Muscle of leg (tissue), 16 donors: Measurements from ENCODE around the gene MAGEE2. TPM values are rescaled to one million over a fixed set of nuclear protein-coding genes. Genes with fewer than 3 reads are reported as not detected.
"Not testable (repeated sequence)": the region's sequence is repeated elsewhere in the genome, so short reads cannot be mapped to it uniquely, and the experiment has no call there.

Experiments
- DNase-seq: peaks from one replicate; pipeline ENCODE4 v3.0.0; 2013
- H3K27ac ChIP-seq: one replicate; pipeline ENCODE4 v1.5.1; 2013; ENCODE audit warnings: mild to moderate bottlenecking, low read length, control low read depth
- H3K27me3 ChIP-seq: one replicate; pipeline ENCODE4 v1.6.1; 2013; ENCODE audit warnings: low read length; ENCODE audit not compliant: control insufficient read depth, insufficient read depth
- H3K36me3 ChIP-seq: one replicate; pipeline ENCODE4 v1.6.1; 2013; ENCODE audit warnings: low read length; ENCODE audit not compliant: control insufficient read depth, insufficient read depth
- H3K4me1 ChIP-seq: one replicate; pipeline ENCODE4 v1.6.1; 2013; ENCODE audit warnings: low read length; ENCODE audit not compliant: control insufficient read depth, insufficient read depth
- H3K4me3 ChIP-seq: one replicate; pipeline ENCODE4 v1.5.1; 2013; ENCODE audit warnings: low read length, control low read depth
- H3K9me3 ChIP-seq: replicated peaks from 2 replicates; pipeline ENCODE4 v1.6.1; 2013; ENCODE audit warnings: low read depth, low read length; ENCODE audit not compliant: control insufficient read depth
- WGBS: methylation state at CpG from one replicate; pipeline ENCODE4 v1.1.5; 2013; ENCODE audit warnings: missing lambda C conversion rate; ENCODE audit not compliant: insufficient coverage; 5-methylcytosine and 5-hydroxymethylcytosine counted together
- long read RNA-seq, 11 donors: transcript quantifications; one replicate each; lab custom pipeline, GENCODE V29; 2026
- polyA plus RNA-seq, 8 donors: library from polyadenylated mRNA; unstranded; fragments of 120-200 nt; gene quantifications; one replicate each; pipeline versions ENCODE4 v1.2.1 to v1.2.3, GENCODE V29; 2013; ENCODE audit warnings: inconsistent platforms in 1 of 8, low replicate concordance in 1 of 8; ENCODE audit not compliant: insufficient read length in 8 of 8, insufficient read depth in 1 of 8
- total RNA-seq: library from RNA; stranded (reverse); fragments of 120-200 nt; gene quantifications from one replicate; pipeline ENCODE4 v1.2.4, GENCODE V29; 2013

Gene MAGEE2
- total RNA-seq (0.27 TPM), polyA plus RNA-seq (under 1 TPM; 0.21 to 0.68 (median 0.31) TPM)
- long read RNA-seq, donor 1, result 0 reads
- long read RNA-seq, donor 2, result 0 reads
- long read RNA-seq, donor 3, partial matches to known transcripts, result 0 of 1 reads
- long read RNA-seq, donor 3, other reads (novel, unspliced or antisense), result 0 of 1 reads
- long read RNA-seq, donor 4, result 0 reads
- long read RNA-seq, donor 5, partial matches to known transcripts, result 0 of 1 reads
- long read RNA-seq, donor 5, other reads (novel, unspliced or antisense), result 0 of 1 reads
- long read RNA-seq, donor 6, result 0 reads
- long read RNA-seq, donor 7, result 0 reads
- long read RNA-seq, donor 8, result 0 reads
- long read RNA-seq, donor 9, result 0 reads
- long read RNA-seq, donor 10, result 0 reads
- long read RNA-seq, donor 11, result 0 reads

GRCh38 chrX:75784680-75785491, at the start of gene MAGEE2:
Gene MAGEE2 (minus strand): TSS chrX:75785254. CDS start chrX:75785051, 203 bp downstream.
- Histone ChIP-seq H3K36me3 (no peaks in the 10 kb centered on the region), H3K4me3 (peak within 1 kb of the TSS; percentile 36), H3K9me3 (no peaks in the 10 kb centered on the region), H3K27me3 (peaks cover 9% of the 10 kb centered on the region), H3K27ac (no peak within 1 kb of the TSS), H3K4me1 (no peaks in the 10 kb centered on the region)
- WGBS, result 45% methylated on average over 33 of the region's 36 CpGs
- peak; percentile 31 for DNase-seq

GRCh38 chrX:75786290-75786689, 1.2 kb upstream of the MAGEE2 start:
- no peak overlapping the region for H3K4me3 ChIP-seq
- DNase-seq, result no peak
- H3K27me3 ChIP-seq, result peaks cover 9% of the 10 kb centered on the region
- WGBS, result 50% methylated on average over 4 of the region's 5 CpGs
- no peaks in the 10 kb centered on the region for H3K4me1 ChIP-seq
- H3K27ac ChIP-seq, result no peak overlapping the region
- H3K9me3 ChIP-seq, result no peaks in the 10 kb centered on the region
- no peaks in the 10 kb centered on the region for H3K36me3 ChIP-seq

- Histone ChIP-seq H3K36me3 (no peaks in the 10 kb centered on the region), H3K9me3 (no peaks in the 10 kb centered on the region), H3K27me3 (peaks cover 11% of the 10 kb centered on the region), H3K4me1 (no peaks in the 10 kb centered on the region), H3K27ac (no peak overlapping the region), H3K4me3 (no peak overlapping the region)
- peak; percentile 68 for DNase-seq
- WGBS, result 39% methylated on average over 10 of the region's 15 CpGs
Measured at GRCh38 chrX:75781611-75782010, 3.4 kb downstream of the MAGEE2 start.

- H3K27ac ChIP-seq, H3K4me3 ChIP-seq, DNase-seq, H3K27me3 ChIP-seq, H3K4me1 ChIP-seq, H3K36me3 ChIP-seq, H3K9me3 ChIP-seq: not testable (repeated sequence)
- WGBS, result no CpG with 5 or more reads among the region's 5 CpGs
Measured at GRCh38 chrX:75768063-75768462, 17.0 kb downstream of the MAGEE2 start.

GRCh38 chrX:75748431-75748830, 36.6 kb downstream of the MAGEE2 start:
- Histone ChIP-seq H3K9me3 (peaks cover 8% of the 10 kb centered on the region), H3K36me3 (no peaks in the 10 kb centered on the region), H3K4me3 (no peak overlapping the region), H3K4me1 (no peaks in the 10 kb centered on the region), H3K27me3 (peaks cover 3% of the 10 kb centered on the region), H3K27ac (no peak overlapping the region)
- DNase-seq, result no peak
- WGBS, result 82% methylated on average over 2 of the region's 2 CpGs

- peaks cover 3% of the 10 kb centered on the region for H3K27me3 ChIP-seq
- WGBS, result 43% methylated on average over 42 of the region's 54 CpGs
- H3K4me3 ChIP-seq, result peak overlapping the region; percentile 53
- DNase-seq, result peak; percentile 70
- no peaks in the 10 kb centered on the region for H3K4me1 ChIP-seq
- no peaks in the 10 kb centered on the region for H3K36me3 ChIP-seq
- peak overlapping the region; percentile 79 for H3K27ac ChIP-seq
- peaks cover 15% of the 10 kb centered on the region for H3K9me3 ChIP-seq
Measured at GRCh38 chrX:75746891-75747639, 38.0 kb downstream of the MAGEE2 start.
